Spleen (tissue), 11 donors: ENCODE results near the gene TAF15. TPM values are rescaled to one million over a fixed set of nuclear protein-coding genes. Genes with fewer than 3 reads are reported as not detected.

ENCODE experiments used
- DNase-seq: peaks from one replicate; pipeline ENCODE4 v3.0.0-alpha.2; 2020
- H3K27ac ChIP-seq, 8 donors: fragments of 200-600 bp; sonication (generic) in 7 of 8; 1 replicate in 4 of 8; 2 replicates in 4 of 8; pipeline versions ENCODE4 v1.5.0 to v1.8.0; 2016 to 2021; ENCODE audit warnings: inconsistent platforms in 4 of 8, mild to moderate bottlenecking in 4 of 8, moderate library complexity in 1 of 8
- H3K27me3 ChIP-seq, 7 donors: fragments of 200-600 bp; sonication (generic) in 6 of 7; replicated peaks in 1 of 7; 1 replicate in 4 of 7; 2 replicates in 3 of 7; pipeline versions ENCODE4 v1.5.0 to v1.8.0; 2016 to 2021; ENCODE audit warnings: inconsistent platforms in 3 of 7, mild to moderate bottlenecking in 1 of 7
- H3K36me3 ChIP-seq, 6 donors: fragments of 200-600 bp; sonication (generic) in 5 of 6; 1 replicate in 4 of 6; 2 replicates in 2 of 6; pipeline versions ENCODE4 v1.5.0 to v1.8.0; 2016 to 2021; ENCODE audit warnings: inconsistent platforms in 2 of 6
- H3K4me1 ChIP-seq, 6 donors: fragments of 200-600 bp; sonication (generic) in 5 of 6; 1 replicate in 3 of 6; 2 replicates in 3 of 6; pipeline versions ENCODE4 v1.5.0 to v1.8.0; 2016 to 2021; ENCODE audit warnings: inconsistent platforms in 3 of 6
- H3K4me3 ChIP-seq, 8 donors: fragments of 200-600 bp; sonication (generic) in 7 of 8; 1 replicate in 4 of 8; 2 replicates in 4 of 8; pipeline versions ENCODE4 v1.5.0 to v1.8.0; 2016 to 2021; ENCODE audit warnings: inconsistent platforms in 4 of 8, mild to moderate bottlenecking in 4 of 8, moderate library complexity in 2 of 8
- H3K9me3 ChIP-seq, 8 donors: fragments of 200-600 bp; sonication (generic) in 7 of 8; 1 replicate in 4 of 8; 2 replicates in 4 of 8; pipeline versions ENCODE4 v1.5.0 to v1.8.0; 2016 to 2021; ENCODE audit warnings: inconsistent platforms in 4 of 8
- CTCF ChIP-seq, 11 experiments: fragments of 200-600 bp in 7 of 11; fragments of 450-650 bp in 4 of 11; sonication (generic) in 4 of 11; IDR thresholded peaks in 8 of 11; conservative IDR thresholded peaks in 3 of 11; 1 replicate in 7 of 11; 2 replicates in 4 of 11; pipeline versions ENCODE4 v1.4.0 to v1.8.0; 2016 to 2021; ENCODE audit warnings: antibody characterized with exemption in 11 of 11, inconsistent platforms in 4 of 11, mild to moderate bottlenecking in 1 of 11
- POLR2A ChIP-seq, 3 donors: fragments of 450-650 bp; IDR thresholded peaks; one replicate each; pipeline ENCODE4 v1.5.1; 2017; ENCODE audit warnings: antibody characterized with exemption in 3 of 3, mild to moderate bottlenecking in 1 of 3
- POLR2AphosphoS5 ChIP-seq, 3 donors: sonication (generic); formaldehyde crosslinking; IDR thresholded peaks; one replicate each; pipeline ENCODE4 v1.5.1; 2017; ENCODE audit warnings: antibody characterized with exemption in 3 of 3
- WGBS, 5 donors: extraction: QIAGEN DNeasy Blood & Tissue Kit in 3 of 5; methylation state at CpG; one replicate each; pipeline versions ENCODE4 v1.1.5 to v1.1.7; 2013 to 2018; 5-methylcytosine and 5-hydroxymethylcytosine counted together
- intact Hi-C: fragments of 100-400 bp; cut with DNase I; formaldehyde crosslinking; loops from one replicate; pipeline ENCODE4 v1.15.0; 2023; ENCODE audit warnings: low total_unique reads
- polyA plus RNA-seq, 3 donors: library from polyadenylated mRNA; stranded (reverse); fragments of 200-250 nt; gene quantifications; one replicate each; pipeline ENCODE4 v1.2.1, GENCODE V29; 2013
- total RNA-seq, 7 donors: library from RNA; depleted of rRNA in 3 of 7; stranded (reverse); fragments of >200 nt in 3 of 7; fragmentation: NEBNext Ultra II Directional in 4 of 7; extraction: Animal tissue kit (Norgen Biotek cat#: 25700) in 4 of 7; gene quantifications; one replicate each; pipeline versions ENCODE4 v1.1.0 to v1.2.1, GENCODE V29; 2016 to 2021
- donor health status: healthy with polysubstance abuse.
- donor health status: DM: no; HTN: no; CAD: no; lungs with moderate emphysema.
- donor health status: DM: no; HTN: no; CAD: no.
- donor health status: Bipolar disorder and iron deficiency.
- donor health status: healthy.
- donor health status: DM: no; HTN: no; CAD: no.
- donor health status: DM: yes; HTN: yes; CAD: no.

Gene TAF15
- total and polyA plus RNA-seq, 10 donors: 55.9 to 184 (median 108) TPM

- Histone ChIP-seq H3K27ac (no peak overlapping the region), H3K9me3 (no peaks in the 10 kb centered on the region), H3K36me3 (no peaks in the 10 kb centered on the region), H3K27me3 (peaks cover 0 to 26% (median 0%) of the 10 kb centered on the region in 7 donors), H3K4me1 (no peaks in the 10 kb centered on the region), H3K4me3 (no peak overlapping the region)
- intact Hi-C loops: no loop called here
- TF ChIP-seq POLR2A (IDR thresholded peaks at IDR 0.05) (no peak), POLR2AphosphoS5 (IDR thresholded peaks at IDR 0.05) (no peak), CTCF (IDR thresholded peaks at IDR 0.05 in 8 of 11, conservative IDR thresholded peaks at IDR 0.05 in 3 of 11) (no peak)
- DNase-seq: no peak
- WGBS, 5 donors: 65 to 75% (median 72%) methylated on average over 5 of the region's 5 CpGs
These were observed 34.2 kb upstream of the TAF15 start for GRCh38 chr17:35775039-35775438.

DNA sequence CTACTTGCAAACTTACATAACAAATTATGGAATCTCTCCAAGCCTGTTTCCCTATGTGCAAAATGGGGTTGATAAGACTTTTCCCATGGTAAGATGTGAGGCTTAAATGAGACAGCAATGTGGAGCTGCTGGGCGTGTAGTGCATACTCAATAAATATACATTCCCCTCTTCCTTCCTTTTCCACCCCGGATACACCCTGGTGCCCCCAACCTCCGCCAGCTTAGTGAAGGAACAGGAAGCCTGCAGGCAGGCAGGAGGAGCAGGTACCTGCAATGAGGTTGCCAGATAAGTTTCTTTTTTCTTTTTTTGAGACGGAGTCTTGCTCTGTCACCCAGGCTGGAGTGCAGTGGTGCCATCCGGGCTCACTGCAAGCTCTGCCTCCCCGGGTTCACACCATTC, 33.7 kb upstream of the TAF15 start:
- no peak overlapping the region for H3K4me3 ChIP-seq
- H3K4me1 ChIP-seq: no peaks in the 10 kb centered on the region
- peaks cover 0 to 26% (median 0%) of the 10 kb centered on the region in 7 donors for H3K27me3 ChIP-seq
- DNase-seq: no peak
- intact Hi-C loops: no loop called here
- 25 to 40% (median 32%) methylated on average over 6 of the region's 6 CpGs for WGBS, 5 donors
- H3K36me3 ChIP-seq: no peaks in the 10 kb centered on the region
- TF ChIP-seq CTCF (IDR thresholded peaks at IDR 0.05 in 8 of 11, conservative IDR thresholded peaks at IDR 0.05 in 3 of 11) (no peak), POLR2AphosphoS5 (IDR thresholded peaks at IDR 0.05) (no peak), POLR2A (IDR thresholded peaks at IDR 0.05) (no peak)
- H3K27ac ChIP-seq: no peak overlapping the region
- H3K9me3 ChIP-seq: no peaks in the 10 kb centered on the region

DNA sequence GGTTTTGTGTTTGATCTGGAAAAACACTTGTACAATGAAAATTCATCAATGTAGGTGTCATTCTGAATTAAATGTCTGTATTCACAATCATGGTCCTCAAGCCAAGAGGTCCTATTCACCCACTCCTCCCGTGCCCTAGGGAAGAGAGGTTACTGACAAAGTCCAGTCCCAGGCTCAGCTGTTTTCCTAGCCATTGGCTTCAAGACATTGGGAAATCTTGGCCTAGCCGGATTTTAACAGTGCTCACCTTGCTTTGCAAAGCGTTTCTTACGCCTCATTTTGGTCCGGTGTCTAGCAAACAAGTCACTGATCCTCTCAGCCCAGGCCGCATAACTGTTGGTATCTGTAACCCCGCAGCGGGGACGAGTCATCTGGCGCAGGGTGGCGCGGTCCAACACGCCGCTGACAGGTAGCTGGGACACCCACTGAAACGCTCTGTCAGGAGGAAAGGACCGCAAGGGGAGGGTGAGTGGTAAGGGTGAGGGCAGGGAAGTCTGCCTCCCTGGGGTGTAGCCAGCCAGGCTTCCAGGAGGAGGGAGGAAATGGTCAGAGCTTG, 30.6 kb upstream of the TAF15 start:
- no peak for DNase-seq
- 89 to 96% (median 91%) methylated on average over 16 of the region's 16 CpGs for WGBS, 5 donors
- TF ChIP-seq POLR2A (IDR thresholded peaks at IDR 0.05) (no peak), POLR2AphosphoS5 (IDR thresholded peaks at IDR 0.05) (no peak), CTCF (IDR thresholded peaks at IDR 0.05 in 8 of 11, conservative IDR thresholded peaks at IDR 0.05 in 3 of 11) (no peak)
- Histone ChIP-seq H3K27me3 (peaks cover 0 to 21% (median 0%) of the 10 kb centered on the region in 7 donors), H3K4me3 (no peak overlapping the region), H3K36me3 (no peaks in the 10 kb centered on the region), H3K9me3 (no peaks in the 10 kb centered on the region), H3K4me1 (peaks cover 3 to 15% (median 9%) of the 10 kb centered on the region in 6 donors), H3K27ac (no peak overlapping the region)
- intact Hi-C loops: no loop called here

GRCh38 chr17:35780950-35781349, 28.3 kb upstream of the TAF15 start:
- no peak for DNase-seq
- 81 to 93% (median 88%) methylated on average over 3 of the region's 3 CpGs for WGBS, 5 donors
- H3K27me3 ChIP-seq: peaks cover 0 to 12% (median 0%) of the 10 kb centered on the region in 7 donors
- H3K27ac ChIP-seq: no peak overlapping the region
- no peak for TF ChIP-seq CTCF (IDR thresholded peaks at IDR 0.05 in 8 of 11, conservative IDR thresholded peaks at IDR 0.05 in 3 of 11)
- TF ChIP-seq POLR2A (IDR thresholded peaks at IDR 0.05): no peak
- TF ChIP-seq POLR2AphosphoS5 (IDR thresholded peaks at IDR 0.05): no peak
- H3K4me1 ChIP-seq: peaks cover 4 to 30% (median 19%) of the 10 kb centered on the region in 6 donors
- H3K9me3 ChIP-seq: no peaks in the 10 kb centered on the region
- intact Hi-C loops: no loop called here
- H3K36me3 ChIP-seq: no peaks in the 10 kb centered on the region
- H3K4me3 ChIP-seq: no peak overlapping the region
